B cell (primary cell): Measurements from ENCODE around the gene UCHL3.

Source experiments
- EZH2 ChIP-seq: IDR thresholded peaks from 2 replicates; pipeline ENCODE4 v1.6.1; 2012; ENCODE audit warnings: borderline replicate concordance, low read depth, mild to moderate bottlenecking, moderate library complexity, low read length; ENCODE audit not compliant: insufficient read depth, poor library complexity, severe bottlenecking
- TF ChIP-seq, protein P1 (sequence below): fragments of 200-600 bp; IDR thresholded peaks from one replicate; pipeline ENCODE4 v1.8.0; 2022; ENCODE audit warnings: antibody characterized with exemption, mild to moderate bottlenecking

DNA sequence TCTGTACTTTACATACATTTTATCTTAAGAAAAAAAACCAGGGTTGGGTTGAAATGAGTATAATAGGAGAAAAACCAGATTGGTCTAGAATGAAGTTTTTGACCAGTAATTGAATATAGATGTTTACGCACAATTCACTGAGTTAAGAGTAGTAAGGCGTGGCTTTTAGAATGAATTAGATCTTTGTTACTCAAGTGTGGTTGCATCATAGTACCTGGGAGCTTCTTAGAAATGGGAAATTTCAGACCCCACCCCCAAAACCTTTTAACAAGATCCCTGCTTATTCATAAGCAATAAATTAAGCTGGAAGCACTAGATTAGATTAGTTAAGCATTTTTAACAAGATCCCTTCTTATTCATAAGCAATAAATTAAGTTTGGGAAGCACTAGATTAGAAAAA is 57.9 kb downstream of the UCHL3 start:
- TF ChIP-seq, protein P1, sequence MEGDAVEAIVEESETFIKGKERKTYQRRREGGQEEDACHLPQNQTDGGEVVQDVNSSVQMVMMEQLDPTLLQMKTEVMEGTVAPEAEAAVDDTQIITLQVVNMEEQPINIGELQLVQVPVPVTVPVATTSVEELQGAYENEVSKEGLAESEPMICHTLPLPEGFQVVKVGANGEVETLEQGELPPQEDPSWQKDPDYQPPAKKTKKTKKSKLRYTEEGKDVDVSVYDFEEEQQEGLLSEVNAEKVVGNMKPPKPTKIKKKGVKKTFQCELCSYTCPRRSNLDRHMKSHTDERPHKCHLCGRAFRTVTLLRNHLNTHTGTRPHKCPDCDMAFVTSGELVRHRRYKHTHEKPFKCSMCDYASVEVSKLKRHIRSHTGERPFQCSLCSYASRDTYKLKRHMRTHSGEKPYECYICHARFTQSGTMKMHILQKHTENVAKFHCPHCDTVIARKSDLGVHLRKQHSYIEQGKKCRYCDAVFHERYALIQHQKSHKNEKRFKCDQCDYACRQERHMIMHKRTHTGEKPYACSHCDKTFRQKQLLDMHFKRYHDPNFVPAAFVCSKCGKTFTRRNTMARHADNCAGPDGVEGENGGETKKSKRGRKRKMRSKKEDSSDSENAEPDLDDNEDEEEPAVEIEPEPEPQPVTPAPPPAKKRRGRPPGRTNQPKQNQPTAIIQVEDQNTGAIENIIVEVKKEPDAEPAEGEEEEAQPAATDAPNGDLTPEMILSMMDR, result no peak
- TF ChIP-seq EZH2, result no peak
